ENCODE data around the gene P3H2.

The P3H2 gene

GRCh38 chr3:190130037-190130436 lies 9.3 kb upstream of the P3H2 start:
- no peak for DNase-seq

DNA sequence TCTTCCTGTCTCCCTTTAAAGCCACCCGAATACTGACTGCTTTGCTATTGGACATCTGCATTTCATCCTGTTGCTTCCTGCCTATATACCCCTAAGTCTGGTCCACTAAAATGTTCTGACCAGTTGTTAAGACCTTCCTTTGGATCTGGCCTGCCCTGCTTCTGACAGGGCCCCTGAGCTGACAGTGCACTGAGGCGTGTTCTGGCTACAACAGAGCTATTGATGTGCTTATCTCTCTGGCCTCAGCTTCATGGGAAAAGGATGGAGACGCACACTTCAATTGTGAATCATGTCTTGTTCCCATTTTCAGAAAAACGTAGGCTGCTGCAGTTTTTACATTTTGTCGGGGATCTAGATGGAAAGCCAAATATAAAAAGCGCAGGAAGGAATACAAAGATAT lies 7.1 kb upstream of the P3H2 start:
- DNase-seq, result no peak
- in situ Hi-C loops (cut with HindIII; ENCODE audit: low pct_ligation_motif_present, low pct_unique_long_range_greater_than_20kb, low sequenced_read_pairs), result no loop called here

More at GRCh38 chr3:190130037-190130436, 9.3 kb upstream of the P3H2 start:
- in situ Hi-C loops (cut with HindIII; ENCODE audit: low pct_ligation_motif_present, low pct_unique_long_range_greater_than_20kb, low sequenced_read_pairs), result no loop called here

- in situ Hi-C loops (cut with HindIII; ENCODE audit: low pct_ligation_motif_present, low pct_unique_long_range_greater_than_20kb, low sequenced_read_pairs), result no loop called here
- no peak for DNase-seq
Observed at GRCh38 chr3:190127195-190127594, 6.5 kb upstream of the P3H2 start.

- DNase-seq, result no peak
- in situ Hi-C loops (cut with HindIII; ENCODE audit: low pct_ligation_motif_present, low pct_unique_long_range_greater_than_20kb, low sequenced_read_pairs), result no loop called here
Observed at GRCh38 chr3:190125436-190126068, 4.9 kb upstream of the P3H2 start.

- peak; percentile 65 for DNase-seq
- in situ Hi-C loops (cut with HindIII; ENCODE audit: low pct_ligation_motif_present, low pct_unique_long_range_greater_than_20kb, low sequenced_read_pairs), result no loop called here
Observed at GRCh38 chr3:190124067-190124466, 3.4 kb upstream of the P3H2 start.

DNA sequence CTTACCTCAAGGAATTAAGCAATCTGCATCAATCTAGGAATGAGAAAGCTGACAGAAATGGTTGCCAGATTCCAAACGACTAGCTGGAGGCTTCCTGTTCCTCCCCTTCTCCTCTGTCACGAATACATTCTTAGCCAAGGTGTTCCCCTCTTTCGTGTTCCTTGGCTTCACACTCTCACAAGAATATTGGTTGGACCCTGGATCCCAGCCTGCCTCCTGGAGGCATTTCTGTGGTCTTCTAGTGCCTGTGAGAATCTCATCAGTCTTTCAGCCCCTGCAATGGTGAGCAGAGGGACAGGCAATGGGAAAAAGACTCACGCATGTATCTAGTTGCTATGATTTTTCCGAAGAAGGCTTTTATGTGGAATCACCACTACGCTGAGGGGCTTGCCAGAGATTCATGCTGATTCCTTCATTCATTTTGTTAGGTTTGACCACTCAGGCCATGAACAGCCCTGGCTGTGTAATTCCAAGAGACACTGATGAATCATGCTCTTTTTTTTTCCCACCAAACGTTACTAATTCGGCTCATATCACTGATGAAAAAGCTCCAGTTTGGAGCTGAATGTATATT lies 1.6 kb upstream of the P3H2 start:
- no peak for DNase-seq
- in situ Hi-C loops (cut with HindIII; ENCODE audit: low pct_ligation_motif_present, low pct_unique_long_range_greater_than_20kb, low sequenced_read_pairs), result no loop called here

DNA sequence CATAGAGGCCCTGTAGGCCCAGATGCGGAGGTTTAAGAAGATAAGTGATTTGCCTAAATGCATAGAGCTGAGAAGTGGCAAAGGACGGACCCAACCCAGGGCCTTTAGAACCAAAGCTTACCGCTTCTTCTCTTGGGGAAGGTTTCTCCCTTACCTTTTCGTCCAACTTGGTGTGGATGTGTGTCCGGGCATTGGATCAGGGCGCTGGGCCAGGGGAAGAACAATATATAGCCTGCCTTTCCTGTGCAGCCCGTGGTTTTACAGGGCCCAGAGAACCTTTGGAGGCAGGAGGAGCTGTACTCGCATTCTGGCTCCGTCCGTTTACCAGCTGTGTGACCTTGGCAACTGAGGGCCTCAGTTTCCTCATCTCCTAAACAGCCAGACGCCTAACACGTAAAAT lies 686 bp upstream of the P3H2 start:
- DNase-seq, result no peak
- in situ Hi-C loops (cut with HindIII; ENCODE audit: low pct_ligation_motif_present, low pct_unique_long_range_greater_than_20kb, low sequenced_read_pairs), result no loop called here

GRCh38 chr3:190121061-190121377 lies 322 bp upstream of the P3H2 start:
- in situ Hi-C loops (cut with HindIII; ENCODE audit: low pct_ligation_motif_present, low pct_unique_long_range_greater_than_20kb, low sequenced_read_pairs), result no loop called here
- DNase-seq, result no peak

- in situ Hi-C loops (cut with HindIII; ENCODE audit: low pct_ligation_motif_present, low pct_unique_long_range_greater_than_20kb, low sequenced_read_pairs), result no loop called here
- DNase-seq, result no peak
Observed at GRCh38 chr3:190119461-190120268, 1.0 kb downstream of the P3H2 start.

DNA sequence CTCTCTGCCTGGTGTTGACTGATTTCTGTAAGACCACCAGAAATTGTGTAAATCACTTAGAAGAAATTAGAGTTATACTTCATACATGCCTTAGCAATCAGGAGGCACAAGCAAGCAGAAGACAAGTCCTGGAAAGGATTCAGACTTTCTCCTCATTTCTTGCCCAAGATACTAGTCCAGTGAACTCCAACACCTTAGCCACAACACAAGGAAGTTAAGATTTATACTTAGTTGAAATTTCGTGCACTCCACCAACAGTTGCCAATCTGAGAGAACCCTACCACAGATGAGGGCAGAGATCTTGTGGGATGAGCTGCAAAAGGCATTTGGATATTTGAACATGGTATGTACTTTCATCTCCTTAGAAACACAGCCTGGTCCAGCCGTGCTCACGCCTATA lies 2.3 kb downstream of the P3H2 start:
- no peak for DNase-seq
- in situ Hi-C loops (cut with HindIII; ENCODE audit: low pct_ligation_motif_present, low pct_unique_long_range_greater_than_20kb, low sequenced_read_pairs), result no loop called here

DNA sequence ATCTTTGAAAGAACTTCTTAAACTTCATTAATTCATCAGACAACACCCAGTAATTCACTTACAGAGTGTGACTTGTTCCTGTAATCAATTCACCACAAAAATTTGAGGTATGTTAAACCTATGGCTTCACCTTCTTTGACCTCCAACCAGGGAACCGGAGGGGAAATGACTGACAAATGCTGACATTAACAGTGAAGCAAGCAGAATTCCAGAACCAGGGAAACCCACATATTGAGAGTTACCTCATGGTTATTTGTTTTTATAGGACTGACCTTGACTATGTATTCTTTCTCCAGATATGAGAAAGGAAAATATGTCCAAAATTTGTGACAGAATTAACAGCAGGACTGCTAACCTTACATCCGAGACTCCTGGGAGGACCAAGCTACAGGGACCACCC lies 2.7 kb downstream of the P3H2 start:
- in situ Hi-C loops (cut with HindIII; ENCODE audit: low pct_ligation_motif_present, low pct_unique_long_range_greater_than_20kb, low sequenced_read_pairs), result no loop called here

GRCh38 chr3:190116551-190117067 lies 4.1 kb downstream of the P3H2 start:
- in situ Hi-C loops (cut with HindIII; ENCODE audit: low pct_ligation_motif_present, low pct_unique_long_range_greater_than_20kb, low sequenced_read_pairs), result no loop called here
- DNase-seq, result no peak

More for the DNA sequence above, 2.7 kb downstream of the P3H2 start:
- DNase-seq, result no peak

DNA sequence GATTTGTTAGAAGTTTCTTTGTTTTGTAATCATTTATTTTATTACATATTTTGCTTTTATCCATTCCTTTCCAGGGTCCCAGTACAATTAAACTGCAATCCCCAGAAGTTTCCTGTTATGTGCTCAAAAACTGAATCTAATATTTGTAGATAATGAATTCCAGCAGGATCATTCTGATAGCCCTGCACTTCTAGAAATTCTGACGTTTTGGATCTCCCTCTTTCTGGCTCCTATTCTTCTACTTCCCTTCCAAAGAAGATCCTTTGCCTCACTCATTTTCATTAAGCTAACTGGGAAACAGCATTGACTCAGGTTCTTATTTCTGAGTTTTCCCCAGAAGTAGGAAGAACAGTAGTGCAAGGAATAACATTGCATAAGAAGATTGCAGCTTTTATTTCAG lies 9.9 kb downstream of the P3H2 start:
- in situ Hi-C loops (cut with HindIII; ENCODE audit: low pct_ligation_motif_present, low pct_unique_long_range_greater_than_20kb, low sequenced_read_pairs), result no loop called here
- DNase-seq, result no peak

- DNase-seq, result no peak
- in situ Hi-C loops (cut with HindIII; ENCODE audit: low pct_ligation_motif_present, low pct_unique_long_range_greater_than_20kb, low sequenced_read_pairs), result no loop called here
Observed at GRCh38 chr3:190109441-190109840, 11.3 kb downstream of the P3H2 start.

DNA sequence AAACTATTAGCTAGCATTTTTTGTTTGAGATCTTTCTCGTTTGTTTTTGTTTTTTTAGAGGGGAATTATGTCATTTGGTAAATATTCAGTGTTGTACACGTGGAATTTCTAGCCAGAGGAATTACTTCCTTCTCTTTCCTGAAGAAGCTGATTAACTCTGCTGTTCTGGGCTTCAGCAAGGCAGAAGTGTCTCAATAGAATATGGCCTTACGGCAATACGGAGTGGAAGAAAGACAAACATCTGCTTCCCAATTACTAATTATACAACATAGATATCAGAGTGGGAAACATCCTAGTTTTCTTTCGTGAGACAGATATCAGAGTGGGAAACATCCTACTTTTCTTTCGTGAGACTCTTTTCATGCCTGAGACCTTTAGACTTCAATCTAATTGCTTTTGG lies 11.9 kb downstream of the P3H2 start:
- peak; percentile 48 for DNase-seq
- in situ Hi-C loops (cut with HindIII; ENCODE audit: low pct_ligation_motif_present, low pct_unique_long_range_greater_than_20kb, low sequenced_read_pairs), result no loop called here

GRCh38 chr3:190105876-190106275 lies 14.8 kb downstream of the P3H2 start:
- in situ Hi-C loops (cut with HindIII; ENCODE audit: low pct_ligation_motif_present, low pct_unique_long_range_greater_than_20kb, low sequenced_read_pairs), result no loop called here
- DNase-seq, result no peak

- in situ Hi-C loops (cut with HindIII; ENCODE audit: low pct_ligation_motif_present, low pct_unique_long_range_greater_than_20kb, low sequenced_read_pairs), result no loop called here
- DNase-seq, result peak; percentile 50
Observed at GRCh38 chr3:190101320-190102011, 19.2 kb downstream of the P3H2 start.

DNA sequence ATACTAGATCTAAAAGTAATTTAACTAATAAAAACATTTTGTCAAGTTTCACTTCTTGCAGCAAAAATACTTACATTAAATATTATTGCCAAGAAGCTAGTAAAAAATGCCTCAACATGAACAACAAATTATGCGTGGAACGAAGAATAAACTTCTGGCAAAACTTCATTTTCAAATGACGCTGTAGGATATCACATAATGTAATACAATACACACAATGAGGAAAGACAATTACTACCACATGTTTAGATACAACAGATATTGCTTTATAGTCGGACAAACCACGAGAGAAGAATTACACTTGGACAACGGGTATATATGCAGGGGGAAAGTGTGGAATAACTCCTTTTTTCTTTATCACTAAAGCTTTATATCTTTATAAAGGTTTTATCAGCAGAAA lies 21.6 kb downstream of the P3H2 start:
- in situ Hi-C loops (cut with HindIII; ENCODE audit: low pct_ligation_motif_present, low pct_unique_long_range_greater_than_20kb, low sequenced_read_pairs), result no loop called here

DNA sequence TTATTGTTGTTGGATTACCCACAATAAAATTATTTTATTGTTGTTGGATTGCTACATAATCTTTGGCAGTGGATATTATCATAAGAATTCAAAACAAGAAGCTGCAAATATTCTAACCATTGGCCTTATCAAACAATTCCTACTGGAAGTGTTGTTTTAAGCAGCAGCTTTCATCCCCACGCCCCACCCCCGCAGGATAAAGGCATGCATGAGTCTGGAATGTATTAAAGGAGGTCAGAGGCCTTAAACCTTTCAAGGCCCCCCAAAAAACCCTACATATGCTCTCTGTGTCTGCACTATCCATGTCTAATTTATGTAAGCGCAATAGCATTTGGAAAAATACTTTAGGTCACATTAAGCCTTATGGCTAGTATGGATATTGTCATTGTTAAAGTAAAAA lies 23.1 kb downstream of the P3H2 start:
- no peak for DNase-seq
- in situ Hi-C loops (cut with HindIII; ENCODE audit: low pct_ligation_motif_present, low pct_unique_long_range_greater_than_20kb, low sequenced_read_pairs), result no loop called here

More for the DNA sequence above, 21.6 kb downstream of the P3H2 start:
- DNase-seq, result no peak

Measured in ACHN (cell line).